ENCODE results near the gene FNBP1L. TPM values are rescaled to one million over a fixed set of nuclear protein-coding genes. Genes with fewer than 3 reads are reported as not detected.

Gene FNBP1L
- total and polyA plus RNA-seq, 7 donors = 5.3 to 21.4 (median 16.3) TPM

GRCh38 chr1:93440272-93440671 is 7.6 kb upstream of the FNBP1L start:
- Histone ChIP-seq H3K27me3 (ENCODE audit: insufficient read depth in 3 of 3, low read length in 2 of 3) (no peaks in the 10 kb centered on the region), H3K36me3 (ENCODE audit: insufficient read depth in 1 of 2, low read depth in 1 of 2) (no peaks in the 10 kb centered on the region), H3K4me1 (no peaks in the 10 kb centered on the region), H3K9me3 (no peaks in the 10 kb centered on the region), H3K27ac (no peak overlapping the region), H3K4me3 (no peak overlapping the region)
- ATAC-seq (no peak), DNase-seq (no peak)
- intact Hi-C loops (cut with DNase I) = loop anchor here in 1 of 2 donors (5.0 kb wide), 1 partner anchor 182 kb away; no protein-coding TSS in a partner anchor
- TF ChIP-seq CTCF (IDR thresholded peaks at IDR 0.05) = no peak
- WGBS, 3 donors = 80 to 85% (median 84%) methylated on average over 4 of the region's 4 CpGs

- no peak overlapping the region for H3K4me3 ChIP-seq
- no peaks in the 10 kb centered on the region for H3K9me3 ChIP-seq
- intact Hi-C loops (cut with DNase I) = loop anchor here in 1 of 2 donors (5.0 kb wide), 1 partner anchor 182 kb away; no protein-coding TSS in a partner anchor
- H3K27ac ChIP-seq = no peak overlapping the region
- no peaks in the 10 kb centered on the region for H3K36me3 ChIP-seq (ENCODE audit: insufficient read depth in 1 of 2, low read depth in 1 of 2)
- no peaks in the 10 kb centered on the region for H3K27me3 ChIP-seq (ENCODE audit: insufficient read depth in 3 of 3, low read length in 2 of 3)
- no peaks in the 10 kb centered on the region for H3K4me1 ChIP-seq
- TF ChIP-seq CTCF (IDR thresholded peaks at IDR 0.05) = no peak
- 91 to 95% (median 93%) methylated on average over 4 of the region's 4 CpGs for WGBS, 3 donors
- no peak for ATAC-seq
- DNase-seq = no peak
Measured at GRCh38 chr1:93440706-93441105, 7.2 kb upstream of the FNBP1L start.

- H3K27ac ChIP-seq = no peak overlapping the region
- TF ChIP-seq CTCF (IDR thresholded peaks at IDR 0.05) = no peak
- no peaks in the 10 kb centered on the region for H3K9me3 ChIP-seq
- no peak overlapping the region for H3K4me3 ChIP-seq
- no peaks in the 10 kb centered on the region for H3K27me3 ChIP-seq (ENCODE audit: insufficient read depth in 3 of 3, low read length in 2 of 3)
- H3K36me3 ChIP-seq (ENCODE audit: insufficient read depth in 1 of 2, low read depth in 1 of 2) = no peaks in the 10 kb centered on the region
- no peak for ATAC-seq
- intact Hi-C loops (cut with DNase I) = loop anchor here in 1 of 2 donors (5.0 kb wide), 1 partner anchor 181 kb away; no protein-coding TSS in a partner anchor
- no peaks in the 10 kb centered on the region for H3K4me1 ChIP-seq
- DNase-seq = no peak
Measured at GRCh38 chr1:93441589-93441988, 6.3 kb upstream of the FNBP1L start.

GRCh38 chr1:93442008-93442666 is 5.8 kb upstream of the FNBP1L start:
- Histone ChIP-seq H3K36me3 (ENCODE audit: insufficient read depth in 1 of 2, low read depth in 1 of 2) (no peaks in the 10 kb centered on the region), H3K4me3 (no peak overlapping the region), H3K27me3 (ENCODE audit: insufficient read depth in 3 of 3, low read length in 2 of 3) (no peaks in the 10 kb centered on the region), H3K4me1 (no peaks in the 10 kb centered on the region), H3K27ac (no peak overlapping the region), H3K9me3 (no peaks in the 10 kb centered on the region)
- 62 to 79% (median 67%) methylated on average over 11 of the region's 11 CpGs for WGBS, 3 donors
- intact Hi-C loops (cut with DNase I) = loop anchor here in 1 of 2 donors (5.0 kb wide), 1 partner anchor 180 kb away; no protein-coding TSS in a partner anchor
- TF ChIP-seq CTCF (IDR thresholded peaks at IDR 0.05) = no peak
- DNase-seq = no peak
- no peak for ATAC-seq

Data from psoas muscle (tissue), 8 donors.